Measurements from ENCODE around the gene CYGB.

DNA sequence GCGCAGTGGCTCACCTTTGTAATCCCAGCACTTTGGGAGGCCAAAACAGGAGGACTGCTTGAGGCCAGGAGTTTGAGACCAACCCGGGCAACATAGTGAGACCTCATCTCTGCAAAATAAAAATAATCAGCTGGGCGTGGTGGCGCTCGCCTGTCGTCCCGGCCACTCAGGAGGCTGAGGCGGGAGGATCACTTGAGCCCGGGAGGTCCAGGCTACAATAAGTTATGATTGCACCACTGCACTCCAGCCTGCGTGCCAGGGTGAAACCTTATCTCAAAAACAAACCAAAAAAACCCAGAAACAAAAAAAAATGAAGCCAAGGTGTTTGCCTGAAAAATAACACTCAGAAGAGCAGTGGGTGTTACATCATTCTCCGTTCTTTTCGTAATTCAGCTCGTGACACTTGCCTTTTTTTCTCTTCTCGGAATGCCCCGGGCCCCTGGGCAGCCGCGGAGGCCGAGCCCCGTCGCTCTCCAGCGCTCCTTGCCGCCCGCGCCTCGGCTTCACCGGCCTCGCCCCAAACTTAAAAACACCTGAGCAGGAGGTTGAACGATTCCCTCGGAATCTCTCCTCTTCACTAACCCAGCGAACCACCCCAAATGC lies 19.4 kb upstream of the CYGB start:
- TF ChIP-seq, protein P1, sequence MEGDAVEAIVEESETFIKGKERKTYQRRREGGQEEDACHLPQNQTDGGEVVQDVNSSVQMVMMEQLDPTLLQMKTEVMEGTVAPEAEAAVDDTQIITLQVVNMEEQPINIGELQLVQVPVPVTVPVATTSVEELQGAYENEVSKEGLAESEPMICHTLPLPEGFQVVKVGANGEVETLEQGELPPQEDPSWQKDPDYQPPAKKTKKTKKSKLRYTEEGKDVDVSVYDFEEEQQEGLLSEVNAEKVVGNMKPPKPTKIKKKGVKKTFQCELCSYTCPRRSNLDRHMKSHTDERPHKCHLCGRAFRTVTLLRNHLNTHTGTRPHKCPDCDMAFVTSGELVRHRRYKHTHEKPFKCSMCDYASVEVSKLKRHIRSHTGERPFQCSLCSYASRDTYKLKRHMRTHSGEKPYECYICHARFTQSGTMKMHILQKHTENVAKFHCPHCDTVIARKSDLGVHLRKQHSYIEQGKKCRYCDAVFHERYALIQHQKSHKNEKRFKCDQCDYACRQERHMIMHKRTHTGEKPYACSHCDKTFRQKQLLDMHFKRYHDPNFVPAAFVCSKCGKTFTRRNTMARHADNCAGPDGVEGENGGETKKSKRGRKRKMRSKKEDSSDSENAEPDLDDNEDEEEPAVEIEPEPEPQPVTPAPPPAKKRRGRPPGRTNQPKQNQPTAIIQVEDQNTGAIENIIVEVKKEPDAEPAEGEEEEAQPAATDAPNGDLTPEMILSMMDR (IDR thresholded peaks at IDR 0.05; ENCODE audit: low read depth, low read length): no peak
- TF ChIP-seq POLR2A (IDR thresholded peaks at IDR 0.05; ENCODE audit: extremely low read depth, insufficient read length) (no peak), MYC (IDR thresholded peaks at IDR 0.05; ENCODE audit: low read depth, low read length) (no peak)
